Measurements from ENCODE around the gene BHMT. TPM values are rescaled to one million over a fixed set of nuclear protein-coding genes. Genes with fewer than 3 reads are reported as not detected.
"Not testable (repeated sequence)": the region's sequence is repeated elsewhere in the genome, so short reads cannot be mapped to it uniquely, and the experiment has no call there.

The BHMT gene
- total RNA-seq, 6 experiments from 2014 or later = 105 to 899 (median 225) TPM

DNA sequence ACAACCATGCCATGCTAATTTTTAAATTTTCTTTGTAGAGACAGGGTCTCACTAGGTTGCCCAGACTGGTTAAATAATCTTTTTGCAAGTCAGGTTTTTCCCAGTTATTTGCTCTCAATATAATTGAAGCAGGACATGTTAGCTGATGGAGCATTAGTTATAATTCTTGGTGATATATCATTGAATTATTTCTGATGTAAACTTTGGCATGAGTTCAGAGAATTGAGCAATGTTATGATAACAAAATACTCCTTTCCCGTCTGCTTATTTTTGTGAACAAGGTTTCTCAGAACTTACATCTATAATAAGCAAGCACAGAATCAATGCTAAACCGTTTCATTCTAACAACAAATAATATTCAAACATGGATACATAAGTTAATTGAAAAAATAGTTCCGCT lies 37.8 kb downstream of the BHMT start:
- no peak overlapping the region for H3K27ac ChIP-seq
- H3K36me3 ChIP-seq = no peaks in the 10 kb centered on the region
- WGBS (ENCODE audit: insufficient coverage, low coverage, low lambda C conversion rate, missing lambda C conversion rate) = 64% methylated on average over 3 of the region's 3 CpGs
- H3K4me1 ChIP-seq = no peaks in the 10 kb centered on the region
- DNase-seq (no peak), ATAC-seq (no peak)
- no peak overlapping the region for H3K4me3 ChIP-seq
- H3K9me3 ChIP-seq = no peaks in the 10 kb centered on the region
- H3K27me3 ChIP-seq = no peaks in the 10 kb centered on the region
- TF ChIP-seq, protein P1, sequence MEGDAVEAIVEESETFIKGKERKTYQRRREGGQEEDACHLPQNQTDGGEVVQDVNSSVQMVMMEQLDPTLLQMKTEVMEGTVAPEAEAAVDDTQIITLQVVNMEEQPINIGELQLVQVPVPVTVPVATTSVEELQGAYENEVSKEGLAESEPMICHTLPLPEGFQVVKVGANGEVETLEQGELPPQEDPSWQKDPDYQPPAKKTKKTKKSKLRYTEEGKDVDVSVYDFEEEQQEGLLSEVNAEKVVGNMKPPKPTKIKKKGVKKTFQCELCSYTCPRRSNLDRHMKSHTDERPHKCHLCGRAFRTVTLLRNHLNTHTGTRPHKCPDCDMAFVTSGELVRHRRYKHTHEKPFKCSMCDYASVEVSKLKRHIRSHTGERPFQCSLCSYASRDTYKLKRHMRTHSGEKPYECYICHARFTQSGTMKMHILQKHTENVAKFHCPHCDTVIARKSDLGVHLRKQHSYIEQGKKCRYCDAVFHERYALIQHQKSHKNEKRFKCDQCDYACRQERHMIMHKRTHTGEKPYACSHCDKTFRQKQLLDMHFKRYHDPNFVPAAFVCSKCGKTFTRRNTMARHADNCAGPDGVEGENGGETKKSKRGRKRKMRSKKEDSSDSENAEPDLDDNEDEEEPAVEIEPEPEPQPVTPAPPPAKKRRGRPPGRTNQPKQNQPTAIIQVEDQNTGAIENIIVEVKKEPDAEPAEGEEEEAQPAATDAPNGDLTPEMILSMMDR (IDR thresholded peaks at IDR 0.05) = no peak
- TF ChIP-seq POLR2A (IDR thresholded peaks at IDR 0.05) = no peak
- intact Hi-C loops (cut with DNase I) = no loop called here

GRCh38 chr5:79151942-79152671 lies 40.5 kb downstream of the BHMT start:
- H3K27ac ChIP-seq = no peak overlapping the region
- H3K36me3 ChIP-seq = no peaks in the 10 kb centered on the region
- H3K4me1 ChIP-seq = no peaks in the 10 kb centered on the region
- H3K9me3 ChIP-seq = no peaks in the 10 kb centered on the region
- DNase-seq (no peak), ATAC-seq (no peak)
- H3K27me3 ChIP-seq = no peaks in the 10 kb centered on the region
- intact Hi-C loops (cut with DNase I) = no loop called here
- no peak overlapping the region for H3K4me3 ChIP-seq
- 49% methylated on average over 3 of the region's 6 CpGs for WGBS (ENCODE audit: insufficient coverage, low coverage, low lambda C conversion rate, missing lambda C conversion rate)
- TF ChIP-seq POLR2A (IDR thresholded peaks at IDR 0.05) = no peak
- TF ChIP-seq, protein P1 (IDR thresholded peaks at IDR 0.05) = no peak

DNA sequence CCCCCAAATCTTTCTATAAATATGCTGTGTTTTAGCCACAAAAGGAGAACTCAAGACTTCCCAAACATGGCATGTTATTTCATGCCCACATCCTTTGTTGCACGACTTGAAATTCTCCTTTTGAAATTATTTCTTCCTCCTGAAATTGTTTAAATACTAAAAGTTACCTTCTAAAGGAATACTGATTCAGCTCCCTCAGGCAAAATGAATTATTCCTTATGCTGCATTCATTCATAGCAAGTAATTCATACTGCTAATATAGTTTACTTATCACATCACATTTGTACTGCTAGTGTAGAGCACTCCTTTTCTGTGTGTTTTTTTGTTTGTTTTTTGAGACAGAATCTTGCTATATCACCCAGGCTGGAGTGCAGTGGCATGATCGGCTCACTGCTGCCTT lies 45.7 kb downstream of the BHMT start:
- DNase-seq (no peak), ATAC-seq (no peak)
- Histone ChIP-seq H3K27ac (no peak overlapping the region), H3K4me1 (no peaks in the 10 kb centered on the region), H3K9me3 (no peaks in the 10 kb centered on the region), H3K36me3 (no peaks in the 10 kb centered on the region), H3K27me3 (no peaks in the 10 kb centered on the region), H3K4me3 (no peak overlapping the region)
- no peak for TF ChIP-seq POLR2A (IDR thresholded peaks at IDR 0.05)
- TF ChIP-seq, protein P1 (IDR thresholded peaks at IDR 0.05) = no peak
- intact Hi-C loops (cut with DNase I) = no loop called here
- 66% methylated on average over 2 of the region's 2 CpGs for WGBS (ENCODE audit: insufficient coverage, low coverage, low lambda C conversion rate, missing lambda C conversion rate)

GRCh38 chr5:79161647-79162046 lies 50.0 kb downstream of the BHMT start:
- H3K36me3 ChIP-seq = not testable (repeated sequence)

GRCh38 chr5:79168031-79168430 lies 56.4 kb downstream of the BHMT start:
- Histone ChIP-seq H3K27ac (no peak overlapping the region), H3K36me3 (no peaks in the 10 kb centered on the region), H3K9me3 (no peaks in the 10 kb centered on the region), H3K27me3 (no peaks in the 10 kb centered on the region), H3K4me1 (no peaks in the 10 kb centered on the region), H3K4me3 (no peak overlapping the region)
- TF ChIP-seq, protein P1 (IDR thresholded peaks at IDR 0.05) = no peak
- no peak for TF ChIP-seq POLR2A (IDR thresholded peaks at IDR 0.05)
- no peak for ATAC-seq
- intact Hi-C loops (cut with DNase I) = no loop called here
- no peak for DNase-seq

More at GRCh38 chr5:79161647-79162046, 50.0 kb downstream of the BHMT start:
- WGBS (ENCODE audit: insufficient coverage, low coverage, low lambda C conversion rate, missing lambda C conversion rate) = 96% methylated on average over 7 of the region's 7 CpGs
- H3K27me3 ChIP-seq; H3K4me1 ChIP-seq; intact Hi-C loops (cut with DNase I); H3K27ac ChIP-seq; H3K9me3 ChIP-seq; H3K4me3 ChIP-seq; ATAC-seq; DNase-seq: not testable (repeated sequence)

Data from right lobe of liver (tissue), 6 donors.